ENCODE results near the gene CFAP251. TPM values are rescaled to one million over a fixed set of nuclear protein-coding genes. Genes with fewer than 3 reads are reported as not detected.

CFAP251 gene
- total RNA-seq, 2 experiments from 2014 or later, result 4.1 to 4.7 TPM

GRCh38 chr12:121933522-121934308 lies 15.3 kb downstream of the CFAP251 start:
- no peaks in the 10 kb centered on the region for H3K9me3 ChIP-seq (ENCODE audit: low read length)
- H3K79me2 ChIP-seq (ENCODE audit: insufficient read depth, low read depth, low read length), result no peaks in the 10 kb centered on the region
- no peak overlapping the region for H3K4me2 ChIP-seq (ENCODE audit: low read length)
- H2AFZ ChIP-seq (ENCODE audit: low read length), result no peak overlapping the region
- H4K20me1 ChIP-seq (ENCODE audit: insufficient read depth, low read length), result no peaks in the 10 kb centered on the region
- H3K36me3 ChIP-seq (ENCODE audit: insufficient read depth, low read length), result peaks cover 47% of the 10 kb centered on the region
- intact Hi-C loops (cut with micrococcal nuclease; ENCODE audit: unreplicated experiment), result no loop called here
- DNase-seq (ENCODE audit: low spot score), result no peak
- H3K4me1 ChIP-seq (ENCODE audit: insufficient read depth, low read length, poor library complexity, severe bottlenecking), result peaks cover 10% of the 10 kb centered on the region
- H3K4me3 ChIP-seq (ENCODE audit: low read depth, low read length, poor library complexity, severe bottlenecking), result no peak overlapping the region
- CTCF ChIA-PET (ENCODE audit: unreplicated experiment), result no interaction called here
- no TSS peak for BruUV-seq (replicated peaks)
- H3K9me2 ChIP-seq (ENCODE audit: insufficient read depth, low read length), result no peaks in the 10 kb centered on the region
- TF ChIP-seq EZH2phosphoT487 (IDR thresholded peaks at IDR 0.05; ENCODE audit: borderline replicate concordance, low read depth, low read length), result no peak
- TF ChIP-seq CTCF (conservative IDR thresholded peaks at IDR 0.05; ENCODE audit: low read length), result 0 out of 2 replicates have a peak, but pooled peaks have one; percentile 13
- no peak overlapping the region for H3K27ac ChIP-seq (ENCODE audit: low read depth, low read length, poor library complexity, severe bottlenecking)
- POLR2A ChIA-PET, result interaction anchor here (0.6 kb wide), 1 partner anchor 224 kb away, joined by 3 read pairs; no protein-coding TSS in a partner anchor

GRCh38 chr12:121934309-121934664 lies 15.9 kb downstream of the CFAP251 start:
- no TSS peak for BruUV-seq (replicated peaks)
- H3K4me3 ChIP-seq (ENCODE audit: low read depth, low read length, poor library complexity, severe bottlenecking), result no peak overlapping the region
- no peak overlapping the region for H3K4me2 ChIP-seq (ENCODE audit: low read length)
- no peaks in the 10 kb centered on the region for H3K79me2 ChIP-seq (ENCODE audit: insufficient read depth, low read depth, low read length)
- H2AFZ ChIP-seq (ENCODE audit: low read length), result no peak overlapping the region
- TF ChIP-seq CTCF (conservative IDR thresholded peaks at IDR 0.05; ENCODE audit: low read length), result no peak
- H3K4me1 ChIP-seq (ENCODE audit: insufficient read depth, low read length, poor library complexity, severe bottlenecking), result peaks cover 14% of the 10 kb centered on the region
- no peak overlapping the region for H3K27ac ChIP-seq (ENCODE audit: low read depth, low read length, poor library complexity, severe bottlenecking)
- H3K9me3 ChIP-seq (ENCODE audit: low read length), result no peaks in the 10 kb centered on the region
- no peak for DNase-seq (ENCODE audit: low spot score)
- POLR2A ChIA-PET, result interaction anchor here (0.6 kb wide), 1 partner anchor 224 kb away, joined by 3 read pairs; no protein-coding TSS in a partner anchor
- CTCF ChIA-PET (ENCODE audit: unreplicated experiment), result no interaction called here
- intact Hi-C loops (cut with micrococcal nuclease; ENCODE audit: unreplicated experiment), result no loop called here
- H3K9me2 ChIP-seq (ENCODE audit: insufficient read depth, low read length), result no peaks in the 10 kb centered on the region
- peaks cover 47% of the 10 kb centered on the region for H3K36me3 ChIP-seq (ENCODE audit: insufficient read depth, low read length)
- no peaks in the 10 kb centered on the region for H4K20me1 ChIP-seq (ENCODE audit: insufficient read depth, low read length)

- CTCF ChIA-PET (ENCODE audit: unreplicated experiment), result no interaction called here
- BruUV-seq (replicated peaks), result no TSS peak
- Histone ChIP-seq H3K27ac (ENCODE audit: low read depth, low read length, poor library complexity, severe bottlenecking) (no peak overlapping the region), H4K20me1 (ENCODE audit: insufficient read depth, low read length) (no peaks in the 10 kb centered on the region), H3K4me2 (ENCODE audit: low read length) (no peak overlapping the region), H3K79me2 (ENCODE audit: insufficient read depth, low read depth, low read length) (no peaks in the 10 kb centered on the region), H3K4me3 (ENCODE audit: low read depth, low read length, poor library complexity, severe bottlenecking) (no peak overlapping the region), H3K36me3 (ENCODE audit: insufficient read depth, low read length) (peaks cover 50% of the 10 kb centered on the region), H3K9me2 (ENCODE audit: insufficient read depth, low read length) (no peaks in the 10 kb centered on the region), H3K4me1 (ENCODE audit: insufficient read depth, low read length, poor library complexity, severe bottlenecking) (peaks cover 11% of the 10 kb centered on the region), H3K9me3 (ENCODE audit: low read length) (no peaks in the 10 kb centered on the region), H2AFZ (ENCODE audit: low read length) (no peak overlapping the region)
- no peak for DNase-seq (ENCODE audit: low spot score)
- TF ChIP-seq CTCF (conservative IDR thresholded peaks at IDR 0.05; ENCODE audit: low read length) (no peak), EZH2phosphoT487 (IDR thresholded peaks at IDR 0.05; ENCODE audit: borderline replicate concordance, low read depth, low read length) (no peak)
- POLR2A ChIA-PET, result interaction anchor here (0.7 kb wide), 1 partner anchor 211 kb away, joined by 4 read pairs; no protein-coding TSS in a partner anchor
- intact Hi-C loops (cut with micrococcal nuclease; ENCODE audit: unreplicated experiment), result no loop called here
Measured at GRCh38 chr12:121937654-121938053, 19.3 kb downstream of the CFAP251 start.
